A204.1 (cell line): ENCODE results near the gene DYNLT2.
"Not testable (repeated sequence)": the region's sequence is repeated elsewhere in the genome, so short reads cannot be mapped to it uniquely, and the experiment has no call there.

Experiments
- FAIRE-seq: peaks from 2 replicates; lab custom pipeline; 2012; peaks lifted over from hg19 to GRCh38; lab: Jason Lieb, UNC

Gene DYNLT2

GRCh38 chr6:169783401-169783800 lies 32.0 kb upstream of the DYNLT2 start:
- FAIRE-seq, result no peak

- no peak for FAIRE-seq
These were observed 31.6 kb upstream of the DYNLT2 start for GRCh38 chr6:169782966-169783365.

DNA sequence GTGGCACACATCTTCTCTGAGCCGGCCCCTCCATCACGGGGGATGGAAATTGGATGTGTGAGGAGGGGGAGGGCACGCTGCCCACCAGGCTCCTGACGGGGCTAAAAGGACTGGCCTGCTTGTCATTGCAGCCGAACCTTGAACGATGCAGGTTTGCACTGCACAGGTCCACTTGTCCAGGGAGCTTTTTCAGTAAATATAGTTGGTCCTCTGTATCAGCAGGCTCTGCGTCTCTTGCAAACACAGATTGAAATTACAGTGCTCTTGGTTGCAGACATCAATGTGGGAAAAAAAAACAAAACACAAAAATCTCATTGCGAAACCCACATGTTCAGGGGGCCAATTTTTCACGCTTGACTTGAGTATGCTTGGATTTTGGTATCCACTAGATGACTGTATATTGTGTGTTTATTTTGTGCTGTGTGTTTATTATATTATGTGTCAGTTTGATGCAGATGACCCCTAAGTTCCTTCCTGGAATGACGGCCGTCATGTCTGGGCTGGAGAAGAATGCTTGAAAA lies 29.3 kb upstream of the DYNLT2 start:
- FAIRE-seq, result no peak

DNA sequence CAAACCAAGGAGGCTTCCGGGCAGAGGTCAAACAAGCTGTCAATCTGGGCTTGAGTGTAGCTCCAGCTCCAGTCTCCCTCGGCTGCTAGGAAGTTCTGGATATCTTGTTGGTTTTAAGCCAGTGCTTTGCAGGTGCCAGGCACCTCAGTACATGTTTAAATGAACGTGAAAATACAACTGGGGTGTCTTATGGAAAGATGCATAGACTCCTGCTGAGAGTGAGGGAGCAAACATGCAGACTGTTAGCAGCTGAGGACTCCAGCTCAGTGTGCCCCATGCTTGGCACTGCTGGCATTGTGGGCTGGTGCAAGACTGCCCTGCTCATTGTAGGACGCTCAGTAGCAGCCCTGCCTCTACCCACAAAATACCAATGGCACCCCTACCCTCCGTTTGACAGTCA lies 28.5 kb upstream of the DYNLT2 start:
- FAIRE-seq, result no peak

DNA sequence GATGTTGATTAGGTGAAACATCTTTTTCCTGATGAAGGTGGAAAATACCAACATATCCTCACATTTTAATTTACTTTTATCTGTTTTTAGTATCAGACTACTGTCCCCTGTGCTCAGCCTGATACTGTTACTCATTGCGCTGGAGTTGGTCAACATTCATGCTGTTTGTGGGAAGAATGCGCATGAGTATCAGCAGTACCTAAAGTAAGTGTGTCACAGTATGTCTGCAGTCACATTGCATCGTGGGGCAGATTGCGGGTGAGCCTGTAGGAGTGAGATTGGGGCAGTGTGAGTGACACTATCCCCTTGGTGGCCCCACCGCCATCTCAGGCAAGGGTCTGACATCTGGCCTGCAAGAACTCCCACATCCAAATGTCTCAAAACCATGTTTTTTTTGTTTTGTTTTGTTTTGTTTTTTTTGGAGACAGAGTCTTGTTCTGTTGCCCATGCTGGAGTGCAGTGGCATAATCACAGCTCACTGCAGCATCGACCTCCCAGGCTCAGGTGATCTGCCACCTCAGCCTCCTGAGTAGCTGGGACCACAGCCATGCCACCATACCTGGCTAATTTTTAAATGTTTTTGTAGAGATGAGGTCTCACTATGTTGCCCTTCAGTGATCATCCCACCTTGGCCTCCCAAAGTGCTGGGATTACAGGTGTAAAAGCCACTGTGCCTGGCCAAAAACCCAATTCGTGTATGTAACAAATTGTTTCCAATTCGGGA lies 27.9 kb upstream of the DYNLT2 start:
- no peak for FAIRE-seq

DNA sequence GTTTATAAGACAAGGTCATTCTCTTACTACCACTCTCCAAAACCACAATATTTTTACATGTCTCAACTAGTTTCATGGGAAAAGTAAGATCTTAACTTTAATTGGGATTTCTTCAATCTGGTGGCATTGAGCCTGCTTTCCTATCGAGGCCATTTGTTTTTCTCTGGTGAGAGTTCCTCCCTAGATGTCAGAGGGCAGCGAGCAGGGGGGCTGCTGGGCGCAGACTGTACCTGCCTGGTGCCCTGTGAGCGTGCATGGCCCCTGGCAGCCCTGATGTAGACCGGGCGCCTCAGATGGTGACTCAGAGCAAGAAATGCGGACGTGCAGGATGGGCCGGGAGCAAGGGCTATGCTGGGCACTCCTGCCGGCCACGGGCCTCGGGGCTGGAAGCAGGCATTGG lies 27.3 kb upstream of the DYNLT2 start:
- FAIRE-seq, result no peak

DNA sequence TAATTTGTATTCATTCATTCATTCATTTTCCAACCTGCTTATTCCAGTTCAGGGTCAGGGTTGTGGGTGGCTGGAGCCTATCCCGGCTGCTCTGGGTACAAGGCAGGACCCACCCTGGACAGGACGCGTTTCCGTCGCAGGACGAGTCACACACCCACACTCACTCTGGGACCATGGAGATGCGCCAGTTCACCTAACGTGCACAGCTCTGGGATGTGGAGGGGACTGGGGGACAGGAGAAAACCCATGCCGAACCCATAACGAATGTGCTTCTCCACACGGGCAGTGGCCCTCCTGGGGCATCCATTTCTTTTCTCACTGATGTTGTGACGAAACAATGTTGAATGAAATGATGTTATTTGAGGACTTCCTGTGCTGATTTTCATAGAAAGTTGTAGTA lies 26.5 kb upstream of the DYNLT2 start:
- FAIRE-seq, result no peak

DNA sequence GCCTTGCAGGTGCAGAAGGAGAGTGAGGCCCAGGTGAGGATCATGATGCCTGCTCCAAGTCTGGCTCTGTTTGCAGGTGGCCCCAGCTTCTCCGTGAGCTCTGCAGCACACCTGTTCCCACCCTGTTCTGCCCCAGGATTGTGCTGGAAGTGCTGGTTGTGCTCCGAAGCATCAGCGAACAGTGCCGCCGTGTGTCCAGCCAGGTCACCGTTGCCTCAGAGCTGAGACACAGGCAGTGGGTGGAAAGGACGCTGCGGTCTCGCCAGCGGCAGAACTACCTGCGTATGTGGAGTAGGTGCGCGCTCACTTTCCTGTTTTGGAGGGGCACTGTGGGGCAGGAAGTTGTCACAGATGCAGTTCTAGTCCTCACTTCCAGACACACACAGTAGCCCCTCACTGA lies 25.0 kb upstream of the DYNLT2 start:
- FAIRE-seq, result no peak

- FAIRE-seq, result no peak
These were observed 23.9 kb upstream of the DYNLT2 start for GRCh38 chr6:169775321-169775720.

GRCh38 chr6:169774347-169774746 lies 23.0 kb upstream of the DYNLT2 start:
- FAIRE-seq, result no peak

DNA sequence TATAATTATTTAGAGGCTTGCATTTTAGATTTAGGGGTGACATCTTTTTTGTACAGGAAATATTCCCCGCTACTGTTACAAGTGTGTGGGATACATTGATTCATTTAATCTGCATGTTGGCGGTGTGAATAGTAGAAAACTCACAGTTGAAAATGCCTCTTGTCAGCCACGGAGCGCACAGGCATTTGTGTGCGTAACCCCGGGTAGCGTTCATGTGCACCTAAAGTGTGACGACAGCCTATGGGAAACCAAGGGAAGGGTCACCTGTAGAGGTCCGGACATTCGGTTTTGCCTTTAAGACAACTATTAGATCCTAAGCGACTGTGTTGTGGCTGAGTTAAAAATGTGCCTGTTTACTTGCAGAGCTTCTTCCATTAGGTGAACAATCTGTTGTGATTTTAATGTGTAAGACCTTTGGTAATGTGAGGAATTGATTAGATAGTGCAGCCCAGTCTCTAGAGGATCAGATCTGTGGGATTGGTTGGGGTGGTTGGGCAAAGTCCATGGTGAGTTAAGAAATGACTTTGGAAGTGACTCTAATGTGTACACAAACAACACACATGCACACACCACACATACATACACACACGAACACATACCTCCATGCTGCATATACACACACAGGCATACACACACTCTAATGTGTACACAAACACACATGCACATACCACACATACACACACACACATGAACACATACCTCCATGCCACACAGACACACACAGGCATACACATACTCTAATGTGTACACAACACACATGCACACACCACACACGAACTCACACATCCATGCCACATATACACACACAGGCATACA lies 15.8 kb upstream of the DYNLT2 start:
- FAIRE-seq, result no peak

- FAIRE-seq, result no peak
These were observed 14.9 kb upstream of the DYNLT2 start for GRCh38 chr6:169766232-169766631.

- not testable (repeated sequence) for FAIRE-seq
These were observed 14.4 kb upstream of the DYNLT2 start for GRCh38 chr6:169765789-169766188.

- no peak for FAIRE-seq
These were observed 12.5 kb upstream of the DYNLT2 start for GRCh38 chr6:169763881-169764280.

DNA sequence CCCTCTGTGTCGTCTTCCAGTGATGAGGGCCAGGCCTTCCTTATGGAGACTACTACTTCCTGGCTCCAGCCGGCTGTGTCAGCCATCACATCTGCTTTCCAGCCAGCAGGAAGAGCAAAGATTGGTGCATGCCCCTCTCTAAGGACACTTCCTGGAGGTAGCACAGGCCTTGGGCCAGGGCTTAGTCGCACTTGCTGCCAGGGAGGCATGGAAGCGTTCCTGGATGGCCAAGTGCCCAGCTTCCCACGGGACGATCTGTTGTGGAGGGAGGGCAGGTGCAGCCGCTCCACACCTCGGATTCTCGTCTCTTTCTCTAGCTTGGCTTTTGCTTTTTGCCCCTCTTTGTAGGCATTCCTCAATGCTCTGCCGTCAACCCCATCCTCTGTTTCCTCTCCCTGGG lies 11.9 kb upstream of the DYNLT2 start:
- no peak for FAIRE-seq

GRCh38 chr6:169755162-169755561 lies 3.8 kb upstream of the DYNLT2 start:
- FAIRE-seq, result no peak

GRCh38 chr6:169752074-169752623 lies 777 bp upstream of the DYNLT2 start:
- no peak for FAIRE-seq

- no peak for FAIRE-seq
These were observed 4.8 kb downstream of the DYNLT2 start for GRCh38 chr6:169746556-169746955.

- FAIRE-seq, result no peak
These were observed 6.0 kb downstream of the DYNLT2 start for GRCh38 chr6:169745405-169745804.

DNA sequence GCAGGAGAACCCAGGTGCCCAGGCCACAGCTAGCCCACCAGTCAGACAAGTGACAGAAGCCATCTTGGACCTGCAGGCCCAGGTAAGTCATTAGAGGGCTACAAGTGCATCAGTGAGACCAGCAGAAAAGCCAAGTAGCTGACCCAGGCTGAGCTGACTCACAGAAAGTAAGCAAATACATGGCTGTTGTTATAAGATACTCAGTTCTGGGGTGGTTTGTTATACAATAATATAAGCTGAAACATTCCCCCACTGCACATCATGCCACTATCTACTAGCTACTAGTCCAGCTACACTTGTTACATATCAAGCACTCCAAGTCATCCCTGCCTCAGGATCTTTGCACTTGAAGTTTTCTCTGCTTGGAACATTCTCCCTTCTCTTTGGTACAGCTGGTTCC lies 10.0 kb downstream of the DYNLT2 start:
- no peak for FAIRE-seq

GRCh38 chr6:169738976-169739529 lies 12.3 kb downstream of the DYNLT2 start:
- FAIRE-seq, result no peak

DNA sequence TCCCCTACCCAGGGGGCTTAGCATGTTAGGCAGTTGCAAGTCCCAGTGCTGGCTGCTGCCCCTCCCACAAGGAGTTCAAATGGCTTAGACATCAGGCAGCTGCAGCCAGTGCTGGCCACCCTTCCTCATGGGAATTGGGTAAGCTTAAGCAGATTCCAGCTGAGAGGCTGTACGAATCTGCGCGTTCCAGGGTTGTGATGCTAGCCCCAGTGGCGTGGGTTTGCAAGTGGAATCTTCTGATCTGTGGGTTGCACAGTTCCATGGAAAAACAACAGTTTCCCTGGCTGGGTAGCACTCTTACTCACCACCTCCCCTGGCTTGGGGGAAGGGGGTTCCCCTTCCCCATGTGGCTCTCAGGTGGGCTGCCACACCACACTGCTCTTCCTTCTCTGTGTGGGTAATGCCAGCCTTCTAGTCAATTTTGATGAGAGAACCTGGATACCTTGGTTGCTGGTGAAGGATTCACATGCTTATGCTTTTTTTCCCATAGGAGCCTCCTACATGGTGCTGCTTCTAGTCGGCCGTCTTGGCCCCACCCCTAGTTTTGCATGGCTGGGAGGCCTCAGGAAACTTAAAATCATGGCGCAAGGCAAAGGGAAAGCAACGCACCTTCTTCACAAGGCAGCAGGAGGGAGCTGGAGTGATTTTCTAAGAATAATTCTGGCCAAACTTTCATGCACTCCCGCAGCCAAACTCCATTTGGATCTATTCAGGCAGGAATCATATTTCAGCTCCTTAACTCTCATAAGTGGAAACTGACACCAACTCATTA lies 13.0 kb downstream of the DYNLT2 start:
- FAIRE-seq, result no peak
